ENCODE results near the gene SCN2B.

Gene SCN2B

DNA sequence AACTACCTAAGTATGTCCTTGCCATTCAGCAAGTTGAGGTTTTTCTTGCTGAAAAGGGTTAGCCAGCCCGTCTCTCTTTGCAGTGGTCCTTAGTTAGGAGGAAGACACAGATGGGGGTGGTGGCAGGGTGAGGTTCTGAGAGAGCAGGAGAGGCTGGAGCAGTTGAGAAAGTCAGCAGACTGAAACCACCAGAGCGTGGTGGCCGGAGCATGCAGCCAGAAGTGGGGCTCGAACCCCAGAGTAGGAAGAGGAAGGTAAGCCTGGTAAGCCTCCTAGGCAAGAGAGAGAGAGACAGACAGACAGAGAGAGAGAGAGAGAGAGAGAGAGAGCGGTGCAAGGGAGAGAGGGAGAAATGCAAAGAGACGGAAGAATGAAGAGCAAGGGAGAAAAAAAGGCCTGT is 14.7 kb downstream of the SCN2B start:
- TF ChIP-seq, protein P1, sequence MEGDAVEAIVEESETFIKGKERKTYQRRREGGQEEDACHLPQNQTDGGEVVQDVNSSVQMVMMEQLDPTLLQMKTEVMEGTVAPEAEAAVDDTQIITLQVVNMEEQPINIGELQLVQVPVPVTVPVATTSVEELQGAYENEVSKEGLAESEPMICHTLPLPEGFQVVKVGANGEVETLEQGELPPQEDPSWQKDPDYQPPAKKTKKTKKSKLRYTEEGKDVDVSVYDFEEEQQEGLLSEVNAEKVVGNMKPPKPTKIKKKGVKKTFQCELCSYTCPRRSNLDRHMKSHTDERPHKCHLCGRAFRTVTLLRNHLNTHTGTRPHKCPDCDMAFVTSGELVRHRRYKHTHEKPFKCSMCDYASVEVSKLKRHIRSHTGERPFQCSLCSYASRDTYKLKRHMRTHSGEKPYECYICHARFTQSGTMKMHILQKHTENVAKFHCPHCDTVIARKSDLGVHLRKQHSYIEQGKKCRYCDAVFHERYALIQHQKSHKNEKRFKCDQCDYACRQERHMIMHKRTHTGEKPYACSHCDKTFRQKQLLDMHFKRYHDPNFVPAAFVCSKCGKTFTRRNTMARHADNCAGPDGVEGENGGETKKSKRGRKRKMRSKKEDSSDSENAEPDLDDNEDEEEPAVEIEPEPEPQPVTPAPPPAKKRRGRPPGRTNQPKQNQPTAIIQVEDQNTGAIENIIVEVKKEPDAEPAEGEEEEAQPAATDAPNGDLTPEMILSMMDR (conservative IDR thresholded peaks at IDR 0.05; ENCODE audit: low read depth, low read length), result no peak
- DNase-seq (ENCODE audit: low read depth), result no peak
- H3K4me3 ChIP-seq (ENCODE audit: low read length), result no peak overlapping the region

DNA sequence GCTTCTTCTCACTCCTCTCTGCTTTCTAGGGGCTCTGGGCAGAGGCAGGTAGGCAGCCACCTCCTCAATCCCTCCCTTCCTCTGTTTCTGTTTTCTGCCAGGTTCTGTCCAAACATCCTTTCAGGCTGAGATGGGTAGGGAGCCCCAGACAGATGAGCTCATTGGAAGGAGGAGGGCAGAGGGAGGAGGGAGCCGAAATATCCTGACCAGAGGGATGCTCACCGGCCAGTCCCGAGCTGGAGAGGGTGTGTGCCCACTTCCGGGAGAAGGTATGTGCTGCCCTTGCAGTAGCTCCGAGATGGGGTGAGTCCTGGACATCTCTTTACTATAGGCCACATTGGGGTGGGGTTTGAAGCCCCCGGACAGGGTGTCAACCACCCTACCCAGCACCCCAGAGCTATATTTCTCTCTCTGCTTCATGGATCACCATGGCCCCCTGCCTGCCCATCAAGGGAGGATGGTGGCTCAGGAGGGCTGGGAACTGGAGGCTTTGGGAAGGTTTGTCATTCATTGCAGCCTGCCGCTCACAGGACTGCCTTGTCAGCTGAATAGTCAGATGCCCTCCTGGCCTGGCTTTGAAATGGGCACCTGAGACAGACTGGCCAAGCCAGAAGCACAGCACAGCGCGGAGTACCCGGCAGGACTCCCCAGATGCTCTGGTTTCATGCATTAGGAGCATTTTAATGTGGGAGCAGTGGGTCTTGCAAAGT is 19.1 kb downstream of the SCN2B start:
- TF ChIP-seq, protein P1 (conservative IDR thresholded peaks at IDR 0.05; ENCODE audit: low read depth, low read length), result no peak
- no peak overlapping the region for H3K4me3 ChIP-seq (ENCODE audit: low read length)
- no peak for DNase-seq (ENCODE audit: low read depth)

- no peak overlapping the region for H3K4me3 ChIP-seq (ENCODE audit: low read length)
- DNase-seq (ENCODE audit: low read depth), result no peak
- TF ChIP-seq, protein P1 (conservative IDR thresholded peaks at IDR 0.05; ENCODE audit: low read depth, low read length), result no peak
These were observed 19.8 kb downstream of the SCN2B start for GRCh38 chr11:118156531-118157185.

DNA sequence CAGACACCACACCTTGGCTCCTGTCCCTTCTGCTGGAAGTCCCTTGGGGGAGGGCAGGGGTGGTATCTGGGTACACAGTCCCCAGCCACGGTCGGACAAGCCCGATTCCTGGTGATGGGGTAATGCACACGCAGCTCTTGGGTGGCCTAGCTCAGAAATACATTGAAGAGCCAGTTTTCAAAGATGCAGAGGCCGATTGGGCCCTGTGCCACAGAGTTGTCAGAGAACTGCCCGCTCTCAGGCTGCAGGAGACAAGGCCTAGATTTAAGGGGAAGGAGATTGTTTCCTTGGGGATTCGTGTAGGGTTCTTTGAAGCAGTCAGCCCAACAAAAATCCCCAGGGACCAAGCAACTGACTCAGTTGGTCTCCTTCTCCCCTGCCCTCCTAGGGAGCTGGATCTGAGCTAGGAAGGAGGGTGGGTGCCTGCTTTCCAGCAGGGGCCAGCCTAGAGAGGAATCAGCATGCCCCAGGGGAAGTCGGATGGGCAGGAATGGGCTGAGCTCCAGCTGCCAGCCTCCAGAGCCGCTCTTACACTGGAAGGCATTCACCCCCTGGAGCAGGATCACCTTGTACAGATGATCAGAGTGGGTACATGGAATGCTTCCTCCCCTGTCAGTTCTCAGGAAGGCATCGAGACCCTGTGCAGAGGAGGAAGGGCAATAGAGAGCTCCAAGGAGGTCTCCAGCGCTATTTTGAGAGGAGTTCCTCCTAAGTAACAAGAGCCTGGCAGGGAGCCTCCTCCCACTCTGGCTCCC is 20.5 kb downstream of the SCN2B start:
- DNase-seq (ENCODE audit: low read depth), result no peak
- H3K4me3 ChIP-seq (ENCODE audit: low read length), result no peak overlapping the region
- TF ChIP-seq, protein P1 (conservative IDR thresholded peaks at IDR 0.05; ENCODE audit: low read depth, low read length), result no peak

DNA sequence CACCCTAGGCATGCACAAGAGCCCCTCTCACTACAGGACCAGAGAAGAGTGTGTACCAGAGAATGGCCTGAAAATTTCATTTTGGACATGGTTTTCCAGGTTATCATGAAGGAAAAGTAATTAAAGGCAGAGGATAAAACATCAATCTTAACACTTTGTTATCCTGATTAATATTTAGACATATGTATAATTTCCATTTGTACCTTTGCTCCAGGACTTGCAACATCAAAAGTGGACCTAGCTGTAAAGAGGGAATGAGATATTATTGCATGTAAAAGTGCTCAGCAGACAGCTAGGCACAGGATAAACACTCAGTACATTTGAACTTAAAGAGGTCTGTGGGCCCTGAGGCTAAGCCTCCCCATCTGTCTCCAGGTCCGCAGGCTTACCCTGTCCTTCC is 21.8 kb downstream of the SCN2B start:
- TF ChIP-seq, protein P1 (conservative IDR thresholded peaks at IDR 0.05; ENCODE audit: low read depth, low read length), result no peak
- H3K4me3 ChIP-seq (ENCODE audit: low read length), result no peak overlapping the region
- no peak for DNase-seq (ENCODE audit: low read depth)

DNA sequence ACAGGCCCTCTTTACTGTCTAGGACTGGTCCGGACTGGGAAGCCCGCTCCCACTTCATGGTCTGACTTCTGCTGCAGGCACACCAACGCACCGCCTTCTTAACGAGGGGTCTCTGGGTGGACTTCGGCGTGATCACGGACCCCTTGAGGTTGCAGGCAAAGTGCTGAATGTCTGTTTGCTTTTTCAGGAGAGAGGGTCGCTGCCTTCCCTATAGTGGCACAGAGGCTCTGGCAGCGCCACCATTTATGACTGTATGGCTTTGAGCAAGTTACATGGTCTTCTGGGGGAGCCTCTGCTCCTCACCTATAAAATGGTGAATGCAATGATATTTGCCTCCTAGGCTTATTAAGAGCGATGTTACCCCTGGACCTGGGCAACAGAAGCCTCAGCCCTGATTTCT is 22.5 kb downstream of the SCN2B start:
- no peak overlapping the region for H3K4me3 ChIP-seq (ENCODE audit: low read length)
- no peak for DNase-seq (ENCODE audit: low read depth)
- TF ChIP-seq, protein P1 (conservative IDR thresholded peaks at IDR 0.05; ENCODE audit: low read depth, low read length), result no peak

Data from retinal pigment epithelial cell (primary cell).